ENCODE measurements around the gene IRS1. TPM values are rescaled to one million over a fixed set of nuclear protein-coding genes. Genes with fewer than 3 reads are reported as not detected.

IRS1 gene
- total and polyA plus RNA-seq, 7 donors = 2.3 to 29.1 (median 18.5) TPM

DNA sequence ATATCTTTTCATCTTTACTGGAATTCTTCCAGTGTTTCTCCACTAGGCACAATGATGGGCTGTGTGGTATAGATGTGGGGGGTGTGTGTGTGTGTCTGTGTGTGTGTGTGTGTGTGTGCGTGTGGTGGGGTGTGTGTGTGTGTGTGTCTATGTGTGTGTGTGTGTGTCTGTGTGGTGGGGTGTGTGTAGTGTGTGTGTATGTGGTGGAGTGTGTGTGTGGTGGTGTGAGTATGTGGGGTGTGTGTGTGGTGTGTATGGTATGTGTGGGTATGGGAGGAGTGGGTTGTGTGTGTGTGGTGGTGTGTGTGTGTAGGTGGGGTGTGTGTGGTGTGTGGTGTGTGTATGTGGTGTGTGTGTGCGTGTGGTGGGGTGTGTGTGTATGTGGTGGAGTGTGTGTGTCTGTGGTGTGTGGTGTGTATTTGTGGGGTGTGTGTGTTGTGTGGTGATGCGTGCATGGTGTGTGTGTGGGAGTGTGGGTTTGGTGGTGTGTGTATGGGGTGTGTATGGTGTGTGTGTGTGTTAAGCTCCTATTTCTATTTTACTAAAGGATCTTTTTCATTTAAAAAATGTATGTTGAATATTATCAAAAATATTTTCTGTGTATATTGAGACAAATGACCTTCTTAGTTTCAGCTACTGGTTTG is 84.2 kb downstream of the IRS1 start:
- DNase-seq = no peak

DNA sequence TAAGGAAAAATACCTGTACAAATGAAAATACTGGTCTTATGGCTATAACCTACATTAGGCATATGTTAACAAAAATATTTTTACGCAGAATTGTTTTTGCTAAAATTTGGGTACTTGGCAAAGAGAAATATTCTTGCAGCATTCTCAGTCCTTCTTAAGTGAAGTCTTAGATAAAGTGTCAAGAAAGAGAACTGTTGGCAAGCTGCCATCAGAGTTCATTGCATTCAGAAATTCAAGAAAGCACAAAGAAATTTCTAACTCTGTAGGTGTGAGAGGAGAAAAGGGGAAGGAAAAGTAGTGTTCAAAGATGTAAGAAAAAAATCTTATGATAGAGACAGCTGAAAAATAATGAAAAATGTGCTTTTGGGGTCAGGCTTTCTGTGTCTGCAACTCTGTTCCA is 86.7 kb downstream of the IRS1 start:
- intact Hi-C loops (cut with DNase I) = no loop called here
- no peak for DNase-seq

More for the DNA sequence above, 84.2 kb downstream of the IRS1 start:
- TF ChIP-seq POLR2A (IDR thresholded peaks at IDR 0.05) (no peak), POLR2AphosphoS5 (IDR thresholded peaks at IDR 0.05) (no peak), CTCF (IDR thresholded peaks at IDR 0.05) (no peak), EP300 (IDR thresholded peaks at IDR 0.05) (no peak)
- intact Hi-C loops (cut with DNase I) = no loop called here
- no peaks in the 10 kb centered on the region for H3K4me1 ChIP-seq
- no peaks in the 10 kb centered on the region for H3K36me3 ChIP-seq
- no peak overlapping the region for H3K27ac ChIP-seq
- H3K4me3 ChIP-seq = no peak overlapping the region
- H3K9me3 ChIP-seq = no peaks in the 10 kb centered on the region
- no peaks in the 10 kb centered on the region for H3K27me3 ChIP-seq
- 86 to 90% methylated on average over 3 of the region's 3 CpGs for WGBS, 2 donors

GRCh38 chr2:226711606-226712296 is 87.9 kb downstream of the IRS1 start:
- WGBS, 2 donors = 88 to 89% methylated on average over 2 of the region's 2 CpGs
- Histone ChIP-seq H3K4me3 (no peak overlapping the region), H3K36me3 (no peaks in the 10 kb centered on the region), H3K4me1 (no peaks in the 10 kb centered on the region), H3K27me3 (no peaks in the 10 kb centered on the region), H3K9me3 (no peaks in the 10 kb centered on the region), H3K27ac (no peak overlapping the region)
- DNase-seq = no peak
- intact Hi-C loops (cut with DNase I) = no loop called here
- TF ChIP-seq POLR2AphosphoS5 (IDR thresholded peaks at IDR 0.05) = no peak
- TF ChIP-seq EP300 (IDR thresholded peaks at IDR 0.05) = no peak
- no peak for TF ChIP-seq POLR2A (IDR thresholded peaks at IDR 0.05)
- no peak for TF ChIP-seq CTCF (IDR thresholded peaks at IDR 0.05)

More for the DNA sequence above, 86.7 kb downstream of the IRS1 start:
- H3K4me1 ChIP-seq = no peaks in the 10 kb centered on the region
- H3K4me3 ChIP-seq = no peak overlapping the region
- 93 to 97% methylated on average over 1 of the region's 1 CpG for WGBS, 2 donors
- no peak overlapping the region for H3K27ac ChIP-seq
- TF ChIP-seq POLR2AphosphoS5 (IDR thresholded peaks at IDR 0.05) = no peak
- TF ChIP-seq EP300 (IDR thresholded peaks at IDR 0.05) = no peak
- TF ChIP-seq CTCF (IDR thresholded peaks at IDR 0.05) = no peak
- TF ChIP-seq POLR2A (IDR thresholded peaks at IDR 0.05) = no peak
- H3K9me3 ChIP-seq = no peaks in the 10 kb centered on the region
- no peaks in the 10 kb centered on the region for H3K36me3 ChIP-seq
- H3K27me3 ChIP-seq = no peaks in the 10 kb centered on the region

DNA sequence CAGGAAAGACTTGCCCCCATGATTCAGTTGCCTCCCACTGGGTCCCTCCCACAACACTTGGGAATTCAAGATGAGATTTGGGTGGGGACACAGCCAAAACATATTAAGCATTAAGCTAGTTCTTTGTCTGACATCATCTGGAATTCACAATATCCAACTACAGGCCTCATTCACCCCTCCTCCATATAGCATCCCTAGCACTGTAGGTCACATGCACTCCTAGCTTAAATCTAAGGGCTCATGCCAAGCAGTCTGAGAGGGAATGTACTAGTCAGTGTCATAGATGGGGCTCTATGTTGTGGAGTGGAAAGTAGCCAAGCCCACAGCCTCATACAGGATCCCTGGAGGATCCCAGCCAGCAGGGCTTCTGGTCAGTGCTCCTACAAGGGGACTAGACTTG is 92.1 kb downstream of the IRS1 start:
- Histone ChIP-seq H3K27me3 (no peaks in the 10 kb centered on the region), H3K4me1 (peaks cover 0 to under 1% (median 0%) of the 10 kb centered on the region in 4 donors), H3K9me3 (no peaks in the 10 kb centered on the region), H3K4me3 (no peak overlapping the region), H3K27ac (no peak overlapping the region), H3K36me3 (no peaks in the 10 kb centered on the region)
- intact Hi-C loops (cut with DNase I) = no loop called here
- TF ChIP-seq POLR2A (IDR thresholded peaks at IDR 0.05) (no peak), POLR2AphosphoS5 (IDR thresholded peaks at IDR 0.05) (no peak), EP300 (IDR thresholded peaks at IDR 0.05) (no peak), CTCF (IDR thresholded peaks at IDR 0.05) (no peak)
- DNase-seq = no peak
